ENCODE data around the gene FAM135A.

GRCh38 chr6:70599187-70599586, 185.9 kb downstream of the FAM135A start:
- TF ChIP-seq CTCF (CRISPR knock-in tag; IDR thresholded peaks at IDR 0.05) (no peak), ZFY (CRISPR knock-in tag; IDR thresholded peaks at IDR 0.05) (no peak), SETDB1 (CRISPR knock-in tag; IDR thresholded peaks at IDR 0.05; ENCODE audit: borderline replicate concordance) (no peak), NFIC (IDR thresholded peaks at IDR 0.05; ENCODE audit: low read length) (no peak), CEBPZ (IDR thresholded peaks at IDR 0.05; ENCODE audit: low read length) (no peak), USF2 (IDR thresholded peaks at IDR 0.05; ENCODE audit: low read depth, low read length) (no peak), USF2 (CRISPR knock-in tag; IDR thresholded peaks at IDR 0.05; ENCODE audit: borderline replicate concordance) (no peak), TCF12 (IDR thresholded peaks at IDR 0.05) (no peak), TCF12 (CRISPR knock-in tag; IDR thresholded peaks at IDR 0.05) (no peak), ZHX1 (CRISPR knock-in tag; IDR thresholded peaks at IDR 0.05; ENCODE audit: low read depth) (no peak), ZNF776 (CRISPR knock-in tag; IDR thresholded peaks at IDR 0.05) (no peak)
